Inflammatory macrophage (primary cell): ENCODE measurements around the gene SLIT1.

Experiments used
- DNase-seq, 2 donors: peaks; one replicate each; pipeline ENCODE4 v3.0.0-alpha.2; 2020 to 2022

SLIT1 gene

GRCh38 chr10:97200616-97201015 lies 14.9 kb upstream of the SLIT1 start:
- no peak for DNase-seq

- DNase-seq, result peak; percentile 15 to 37
Measured at GRCh38 chr10:97199152-97199551, 13.4 kb upstream of the SLIT1 start.

- no peak for DNase-seq
Measured at GRCh38 chr10:97197030-97197500, 11.3 kb upstream of the SLIT1 start.

GRCh38 chr10:97196223-97197029 lies 10.7 kb upstream of the SLIT1 start:
- DNase-seq, result peak; percentile 61 to 71

- no peak for DNase-seq
Measured at GRCh38 chr10:97195706-97196222, 10.0 kb upstream of the SLIT1 start.

GRCh38 chr10:97192952-97193435 lies 7.2 kb upstream of the SLIT1 start:
- DNase-seq, result no peak

- no peak for DNase-seq
Measured at GRCh38 chr10:97190450-97190849, 4.7 kb upstream of the SLIT1 start.

GRCh38 chr10:97188261-97188711 lies 2.5 kb upstream of the SLIT1 start:
- no peak for DNase-seq

GRCh38 chr10:97186911-97187310 lies 1.2 kb upstream of the SLIT1 start:
- DNase-seq, result no peak

- DNase-seq, result no peak
Measured at GRCh38 chr10:97184971-97185325, 811 bp downstream of the SLIT1 start.

GRCh38 chr10:97183314-97183713 lies 2.4 kb downstream of the SLIT1 start:
- DNase-seq, result no peak

GRCh38 chr10:97182288-97182990 lies 3.3 kb downstream of the SLIT1 start:
- DNase-seq, result no peak

- DNase-seq, result no peak
Measured at GRCh38 chr10:97180986-97181385, 4.8 kb downstream of the SLIT1 start.

- DNase-seq, result no peak
Measured at GRCh38 chr10:97180363-97180755, 5.4 kb downstream of the SLIT1 start.

GRCh38 chr10:97179731-97180362 lies 5.9 kb downstream of the SLIT1 start:
- DNase-seq, result no peak

- DNase-seq, result no peak
Measured at GRCh38 chr10:97179311-97179710, 6.4 kb downstream of the SLIT1 start.

- no peak for DNase-seq
Measured at GRCh38 chr10:97178074-97178473, 7.7 kb downstream of the SLIT1 start.

- DNase-seq, result no peak
Measured at GRCh38 chr10:97176226-97176625, 9.5 kb downstream of the SLIT1 start.

GRCh38 chr10:97175586-97175985 lies 10.2 kb downstream of the SLIT1 start:
- DNase-seq, result no peak

- peak; percentile 7 to 30 for DNase-seq
Measured at GRCh38 chr10:97174941-97175340, 10.8 kb downstream of the SLIT1 start.

- no peak for DNase-seq
Measured at GRCh38 chr10:97174276-97174775, 11.4 kb downstream of the SLIT1 start.

GRCh38 chr10:97173036-97173435 lies 12.7 kb downstream of the SLIT1 start:
- DNase-seq, result no peak

- DNase-seq, result no peak
Measured at GRCh38 chr10:97171001-97171400, 14.8 kb downstream of the SLIT1 start.
